ACC112 (cell line): ENCODE measurements around the gene CEP112.

ENCODE experiments used
- H2AFZ ChIP-seq: fragments of 200-600 bp; sonication (generic); one replicate; pipeline ENCODE4 v1.6.0; 2017; ENCODE audit warnings: antibody characterized with exemption, low read length; ENCODE audit not compliant: unreplicated experiment
- H3K27ac ChIP-seq: fragments of 200-600 bp; sonication (generic); 2 replicates; pipeline ENCODE4 v1.5.1; 2014; ENCODE audit warnings: low read depth, mild to moderate bottlenecking, antibody characterized with exemption, low read length, moderate library complexity
- H3K27me3 ChIP-seq: fragments of 200-600 bp; sonication (generic); 2 replicates; pipeline ENCODE4 v1.6.1; 2014; ENCODE audit warnings: mild to moderate bottlenecking, antibody characterized with exemption, low read length, moderate library complexity, mixed read lengths; ENCODE audit not compliant: insufficient read depth
- H3K36me3 ChIP-seq: fragments of 200-600 bp; sonication (generic); 2 replicates; pipeline ENCODE4 v1.6.1; 2016; ENCODE audit warnings: mild to moderate bottlenecking, antibody characterized with exemption, low read length, moderate library complexity, mixed read lengths; ENCODE audit not compliant: insufficient read depth
- H3K4me1 ChIP-seq: fragments of 200-600 bp; sonication (generic); one replicate; pipeline ENCODE4 v1.6.1; 2016; ENCODE audit warnings: low read length, mixed read lengths; ENCODE audit not compliant: insufficient read depth, unreplicated experiment, control insufficient read depth
- H3K4me3 ChIP-seq: fragments of 200-600 bp; sonication (generic); 2 replicates; pipeline ENCODE4 v1.5.1; 2014; ENCODE audit warnings: mild to moderate bottlenecking, low read depth, low read length
- H3K79me2 ChIP-seq: fragments of 200-600 bp; sonication (generic); one replicate; pipeline ENCODE4 v1.6.0; 2016; ENCODE audit warnings: low read length; ENCODE audit not compliant: control insufficient read depth, unreplicated experiment, insufficient read depth

The CEP112 gene

DNA sequence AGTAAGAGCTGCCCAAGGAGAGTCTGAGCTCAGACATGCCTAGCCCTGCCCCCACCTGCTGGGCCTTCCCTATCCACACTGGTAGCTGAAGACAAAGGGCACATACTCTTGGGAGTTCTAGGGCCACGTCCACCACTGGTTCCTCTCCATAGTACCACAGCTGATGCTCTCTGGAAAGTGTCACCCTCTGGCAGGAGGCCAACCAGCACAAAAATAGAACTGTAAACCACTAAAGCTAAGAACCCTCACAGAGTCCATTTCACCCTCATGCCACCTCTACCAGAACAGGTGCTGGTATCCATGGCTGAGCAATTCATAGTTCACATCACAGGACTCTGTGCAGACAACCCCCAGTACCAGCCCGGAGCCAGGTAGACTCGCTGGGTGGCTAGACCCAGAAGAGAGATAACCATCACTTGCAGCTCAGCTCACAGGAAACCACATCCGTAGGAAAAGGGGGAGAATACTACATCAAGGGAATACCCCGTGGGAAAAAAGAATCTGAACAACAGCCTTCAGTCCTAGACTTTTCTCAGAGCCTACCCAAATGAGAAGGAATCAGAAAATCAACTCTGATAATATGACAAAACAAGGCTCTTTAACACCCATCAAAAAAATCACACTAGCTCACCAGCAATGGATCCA lies 115.3 kb downstream of the CEP112 start:
- no peak overlapping the region for H3K4me3 ChIP-seq
- H3K27ac ChIP-seq, result no peak overlapping the region
- no peaks in the 10 kb centered on the region; the same call in 1 of the 2 replicates for H3K36me3 ChIP-seq
- no peaks in the 10 kb centered on the region for H3K27me3 ChIP-seq
- H3K4me1 ChIP-seq, result no peaks in the 10 kb centered on the region
- no peak overlapping the region for H2AFZ ChIP-seq
- H3K79me2 ChIP-seq, result no peaks in the 10 kb centered on the region

DNA sequence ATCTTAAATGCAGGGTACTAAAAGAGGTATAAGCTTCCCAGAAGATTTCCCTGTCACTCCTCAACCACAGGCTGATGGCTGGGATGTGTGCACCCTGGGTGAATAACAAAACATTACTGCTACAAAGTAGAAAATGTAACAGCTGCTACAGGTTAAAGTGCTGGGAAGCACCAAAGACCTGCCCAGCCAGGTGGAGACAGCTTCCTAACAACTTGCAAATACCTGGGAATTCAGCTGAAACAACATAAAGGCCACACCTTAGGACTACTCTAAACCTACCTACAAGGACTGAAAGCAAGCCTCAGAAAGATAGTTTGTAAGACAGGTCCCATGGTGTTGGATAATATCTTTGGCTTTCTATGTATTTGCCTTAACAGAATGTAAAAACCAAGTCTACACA lies 118.5 kb downstream of the CEP112 start:
- Histone ChIP-seq H2AFZ (no peak overlapping the region), H3K4me1 (no peaks in the 10 kb centered on the region), H3K79me2 (no peaks in the 10 kb centered on the region), H3K4me3 (no peak overlapping the region), H3K27me3 (no peaks in the 10 kb centered on the region), H3K36me3 (no peaks in the 10 kb centered on the region; the same call in 1 of the 2 replicates), H3K27ac (no peak overlapping the region)

DNA sequence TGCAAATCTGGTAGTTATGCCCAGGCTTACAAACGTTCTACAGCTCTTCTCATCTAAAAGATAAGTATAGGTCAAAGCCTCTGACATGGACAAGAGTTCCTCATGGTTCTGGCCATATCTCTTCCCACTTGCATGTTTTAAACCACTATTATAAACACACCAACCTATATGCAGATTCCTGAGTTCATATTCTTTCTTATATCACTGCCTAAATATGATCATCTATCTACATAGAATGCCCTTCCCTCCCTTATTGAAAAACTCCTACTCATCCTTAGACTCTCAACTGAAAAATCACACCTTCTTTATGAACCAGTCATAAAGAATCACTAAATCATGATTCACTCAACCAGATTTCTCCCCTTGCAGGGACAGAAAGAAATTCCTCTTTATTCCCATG lies 128.2 kb downstream of the CEP112 start:
- Histone ChIP-seq H3K4me3 (no peak overlapping the region), H2AFZ (no peak overlapping the region), H3K4me1 (no peaks in the 10 kb centered on the region), H3K79me2 (no peaks in the 10 kb centered on the region), H3K27ac (no peak overlapping the region), H3K36me3 (no peaks in the 10 kb centered on the region), H3K27me3 (no peaks in the 10 kb centered on the region)

DNA sequence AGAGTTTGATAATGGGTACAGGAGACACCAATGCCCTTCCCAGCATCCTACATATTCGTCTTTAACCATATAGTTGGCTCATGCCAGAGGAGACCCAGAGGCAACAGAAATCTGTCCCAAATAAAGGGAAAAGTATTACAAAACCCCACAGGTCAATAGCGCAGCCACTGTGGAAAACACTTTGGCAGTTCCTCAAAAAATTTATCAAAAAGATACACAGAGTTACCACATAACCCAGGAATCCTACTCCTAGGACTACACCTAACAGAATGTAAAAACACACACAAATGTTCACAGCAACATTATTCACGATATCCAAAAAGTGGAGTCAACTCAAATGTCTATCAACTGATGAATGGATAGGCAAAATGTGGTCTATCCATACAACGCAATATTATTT lies 135.8 kb downstream of the CEP112 start:
- H2AFZ ChIP-seq, result no peak overlapping the region
- H3K79me2 ChIP-seq, result no peaks in the 10 kb centered on the region
- peaks cover 7% of the 10 kb centered on the region; the same call in 1 of the 2 replicates for H3K36me3 ChIP-seq
- no peak overlapping the region for H3K4me3 ChIP-seq
- H3K27me3 ChIP-seq, result no peaks in the 10 kb centered on the region
- H3K27ac ChIP-seq, result no peak overlapping the region
- H3K4me1 ChIP-seq, result no peaks in the 10 kb centered on the region

DNA sequence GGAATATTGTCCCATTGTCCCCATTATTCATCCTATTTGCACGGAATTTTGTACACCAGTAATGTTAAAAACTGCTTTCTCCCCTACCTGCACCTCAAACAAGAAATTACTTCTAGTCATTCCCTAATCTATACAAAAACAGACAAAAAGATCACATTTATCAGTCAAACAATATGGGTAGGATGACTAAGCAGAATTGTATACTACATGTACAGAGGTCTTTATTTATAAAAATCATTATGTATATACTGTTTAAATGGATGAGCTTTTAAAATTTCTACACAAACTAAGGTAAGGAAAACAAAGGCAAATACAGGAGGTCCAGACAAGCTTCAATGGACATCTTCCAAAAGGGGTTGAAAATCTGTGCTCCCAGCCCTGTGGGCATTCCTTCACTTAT lies 137.7 kb downstream of the CEP112 start:
- Histone ChIP-seq H2AFZ (no peak overlapping the region), H3K27me3 (no peaks in the 10 kb centered on the region), H3K79me2 (no peaks in the 10 kb centered on the region), H3K27ac (no peak overlapping the region), H3K4me1 (no peaks in the 10 kb centered on the region), H3K4me3 (no peak overlapping the region), H3K36me3 (peaks cover 7% of the 10 kb centered on the region; the same call in 1 of the 2 replicates)

DNA sequence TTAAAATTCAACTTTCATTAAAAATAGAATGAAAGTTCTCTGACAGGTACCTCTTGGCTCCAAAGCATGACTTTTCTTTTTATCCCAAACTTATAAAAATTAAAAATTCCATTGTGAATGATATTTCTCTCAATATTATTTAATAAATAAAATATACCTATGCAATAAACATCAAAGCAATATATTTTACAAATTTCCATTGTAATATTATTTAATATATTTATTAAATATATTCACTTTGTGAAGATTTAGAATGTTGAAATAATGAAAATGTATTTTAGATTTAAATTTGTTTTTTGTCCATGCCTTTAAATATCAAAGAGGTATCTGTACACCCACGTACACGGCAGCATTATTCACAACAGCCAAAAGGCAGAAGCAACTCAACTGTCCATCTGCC lies 147.8 kb downstream of the CEP112 start:
- H3K36me3 ChIP-seq, result no peaks in the 10 kb centered on the region
- no peak overlapping the region for H3K27ac ChIP-seq
- H3K79me2 ChIP-seq, result no peaks in the 10 kb centered on the region
- no peak overlapping the region for H2AFZ ChIP-seq
- H3K4me3 ChIP-seq, result no peak overlapping the region
- no peaks in the 10 kb centered on the region for H3K27me3 ChIP-seq
- H3K4me1 ChIP-seq, result no peaks in the 10 kb centered on the region

DNA sequence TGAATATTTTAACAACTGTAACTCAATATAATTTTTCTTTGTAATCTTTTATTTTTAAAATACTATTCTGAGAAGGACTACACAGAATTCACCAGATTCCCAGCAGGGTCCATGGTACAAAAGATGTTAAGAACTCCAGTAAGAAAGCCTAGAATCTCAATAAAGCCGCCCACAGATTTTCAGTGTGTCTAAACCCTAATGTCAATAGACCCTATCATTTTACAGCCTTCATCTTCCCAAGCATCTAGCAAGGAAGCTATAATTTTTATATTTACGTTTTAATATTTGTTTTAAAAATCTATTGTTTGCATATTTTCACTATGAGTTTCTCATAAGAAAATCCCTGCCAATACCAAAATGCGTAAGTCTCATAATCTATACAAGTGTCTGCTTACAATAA lies 148.5 kb downstream of the CEP112 start:
- H3K4me3 ChIP-seq, result no peak overlapping the region
- H3K36me3 ChIP-seq, result no peaks in the 10 kb centered on the region
- no peak overlapping the region for H3K27ac ChIP-seq
- no peaks in the 10 kb centered on the region for H3K79me2 ChIP-seq
- H2AFZ ChIP-seq, result no peak overlapping the region
- no peaks in the 10 kb centered on the region for H3K27me3 ChIP-seq
- no peaks in the 10 kb centered on the region for H3K4me1 ChIP-seq

DNA sequence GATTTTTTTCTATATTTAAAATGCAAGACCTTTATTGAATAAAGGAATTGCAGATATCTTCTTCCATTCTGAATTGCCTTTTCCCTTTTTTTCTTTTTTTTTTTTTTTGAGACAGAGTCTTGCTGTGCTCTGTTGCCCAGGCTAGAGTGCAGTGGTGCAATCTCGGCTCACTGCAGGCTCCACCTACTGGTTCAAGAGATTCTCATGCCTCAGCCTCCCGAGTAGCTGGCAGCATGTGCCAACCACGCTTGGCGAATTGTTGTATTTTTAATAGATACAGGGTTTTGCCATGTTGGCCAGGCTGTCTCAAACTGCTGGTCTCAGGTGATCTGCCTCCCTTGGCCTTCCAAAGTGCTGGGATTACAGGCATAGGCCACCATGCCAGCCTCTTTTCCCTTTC lies 151.5 kb downstream of the CEP112 start:
- no peaks in the 10 kb centered on the region for H3K27me3 ChIP-seq
- H3K79me2 ChIP-seq, result no peaks in the 10 kb centered on the region
- no peaks in the 10 kb centered on the region for H3K4me1 ChIP-seq
- no peak overlapping the region for H3K4me3 ChIP-seq
- no peak overlapping the region for H3K27ac ChIP-seq
- H2AFZ ChIP-seq, result no peak overlapping the region
- H3K36me3 ChIP-seq, result no peaks in the 10 kb centered on the region

DNA sequence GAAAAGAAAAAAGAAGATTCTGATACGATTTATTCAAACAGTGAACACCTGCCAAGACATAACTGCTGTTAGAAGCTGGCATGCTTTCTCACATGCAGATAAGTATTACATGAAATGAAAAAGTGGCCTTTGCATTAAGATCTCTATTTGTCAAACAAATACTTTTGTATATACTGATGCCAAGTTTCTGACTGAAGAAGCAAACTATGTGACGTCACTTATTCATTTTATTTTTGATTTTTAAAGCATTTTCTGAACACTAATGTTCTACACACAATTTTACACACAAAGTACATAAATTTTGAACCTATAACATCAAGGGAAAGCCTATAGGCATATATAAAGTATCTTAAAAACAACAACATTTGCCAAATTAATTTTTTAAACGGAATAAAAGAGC lies 153.8 kb downstream of the CEP112 start:
- no peaks in the 10 kb centered on the region for H3K4me1 ChIP-seq
- no peak overlapping the region for H3K4me3 ChIP-seq
- H3K36me3 ChIP-seq, result no peaks in the 10 kb centered on the region
- H3K79me2 ChIP-seq, result no peaks in the 10 kb centered on the region
- H3K27ac ChIP-seq, result no peak overlapping the region
- no peak overlapping the region for H2AFZ ChIP-seq
- H3K27me3 ChIP-seq, result no peaks in the 10 kb centered on the region

DNA sequence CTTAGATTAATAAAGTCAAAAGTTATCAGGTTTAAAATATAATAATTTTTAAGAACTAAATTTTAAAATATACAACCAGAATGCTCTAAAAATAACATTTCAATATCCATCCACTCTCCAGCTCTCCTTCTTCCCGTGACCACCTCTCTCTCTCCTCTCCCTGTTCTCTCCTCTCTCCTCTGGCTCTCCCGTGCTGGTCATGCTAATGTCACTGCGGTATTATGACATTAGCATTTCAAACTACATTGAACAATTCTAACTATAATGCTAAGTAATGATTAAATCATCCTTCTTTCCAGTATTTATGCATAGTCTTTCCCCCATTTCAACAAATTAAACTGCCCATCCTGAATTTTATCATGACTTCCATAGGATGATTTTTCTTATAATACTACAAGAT lies 154.7 kb downstream of the CEP112 start:
- Histone ChIP-seq H3K4me3 (no peak overlapping the region), H2AFZ (no peak overlapping the region), H3K27ac (no peak overlapping the region), H3K4me1 (no peaks in the 10 kb centered on the region), H3K36me3 (no peaks in the 10 kb centered on the region), H3K79me2 (no peaks in the 10 kb centered on the region), H3K27me3 (no peaks in the 10 kb centered on the region)

DNA sequence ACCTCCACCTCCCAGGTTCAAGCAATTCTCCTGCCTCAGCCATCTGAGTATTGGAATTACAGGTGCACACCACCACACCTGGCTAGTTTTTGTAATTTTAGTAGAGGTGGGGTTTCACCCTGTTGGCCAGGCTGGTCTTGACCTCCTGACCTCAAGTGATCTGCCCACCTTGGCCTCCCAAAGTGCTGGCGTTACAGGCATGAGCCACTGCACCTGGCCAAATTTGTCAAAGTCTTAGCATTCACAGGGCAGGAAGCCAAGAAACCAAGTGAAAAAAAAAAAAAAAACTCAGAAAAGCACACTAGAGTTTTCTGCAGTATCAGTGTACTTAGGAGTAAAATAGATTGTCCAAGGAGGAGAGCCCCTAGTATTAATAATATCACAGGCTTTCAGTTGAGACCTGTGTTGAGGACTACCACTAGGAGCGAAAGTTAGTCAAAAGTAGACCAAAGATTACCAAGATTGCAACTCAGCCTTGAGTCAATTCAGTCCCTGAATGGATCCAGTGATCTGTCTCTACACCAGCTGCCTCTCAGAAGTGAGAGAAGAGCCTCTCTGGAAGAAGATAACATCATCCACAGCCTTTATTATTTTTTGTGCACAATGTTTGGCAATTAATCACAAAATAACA lies 159.7 kb downstream of the CEP112 start:
- no peak overlapping the region for H3K4me3 ChIP-seq
- H3K27ac ChIP-seq, result no peak overlapping the region
- H3K36me3 ChIP-seq, result no peaks in the 10 kb centered on the region
- no peaks in the 10 kb centered on the region for H3K4me1 ChIP-seq
- H2AFZ ChIP-seq, result no peak overlapping the region
- H3K79me2 ChIP-seq, result no peaks in the 10 kb centered on the region
- no peaks in the 10 kb centered on the region for H3K27me3 ChIP-seq
